Measurements from ENCODE around the gene CHST15.

- TF ChIP-seq CTCF (IDR thresholded peaks at IDR 0.05) (no peak), POLR2A (IDR thresholded peaks at IDR 0.05) (no peak)
These were observed 63.3 kb downstream of the CHST15 start for GRCh38 chr10:124030061-124030460.

Data from ovary (tissue), 3 donors.